Ishikawa (cell line): ENCODE data around the gene TRAF3IP1.

Source experiments
- CREB1 ChIP-seq: IDR thresholded peaks from 2 replicates; pipeline ENCODE4 v1.6.1; 2012; ENCODE audit warnings: low read depth
- EGR1 ChIP-seq: IDR thresholded peaks from 2 replicates; pipeline ENCODE4 v1.6.1; 2012
- EP300 ChIP-seq: IDR thresholded peaks from 2 replicates; pipeline ENCODE4 v1.6.1; 2012; ENCODE audit warnings: borderline replicate concordance
- MAX ChIP-seq: IDR thresholded peaks from 2 replicates; pipeline ENCODE4 v1.6.1; 2012
- RAD21 ChIP-seq: IDR thresholded peaks from 2 replicates; pipeline ENCODE4 v1.6.1; 2012; ENCODE audit warnings: low read depth
- REST ChIP-seq: IDR thresholded peaks from 2 replicates; pipeline ENCODE4 v1.6.1; 2012; ENCODE audit warnings: low read depth, mild to moderate bottlenecking
- TAF1 ChIP-seq: IDR thresholded peaks from 2 replicates; pipeline ENCODE4 v1.6.1; 2012; ENCODE audit warnings: low read depth, mild to moderate bottlenecking
- TCF12 ChIP-seq: IDR thresholded peaks from 2 replicates; pipeline ENCODE4 v1.6.1; 2012; ENCODE audit warnings: low read depth
- USF1 ChIP-seq: IDR thresholded peaks from 2 replicates; pipeline ENCODE4 v1.6.1; 2012
- ZBTB7A ChIP-seq: IDR thresholded peaks from 2 replicates; pipeline ENCODE4 v1.6.1; 2012; ENCODE audit warnings: low read depth

- no peak for TF ChIP-seq USF1
- no peak for TF ChIP-seq EGR1
- TF ChIP-seq RAD21: no peak
- no peak for TF ChIP-seq CREB1
- TF ChIP-seq REST: no peak
- TF ChIP-seq MAX: no peak
- no peak for TF ChIP-seq TAF1
- no peak for TF ChIP-seq ZBTB7A
- TF ChIP-seq TCF12: no peak
- TF ChIP-seq EP300: no peak
Measured at GRCh38 chr2:238272156-238272555, 48.2 kb upstream of the TRAF3IP1 start.
